SK-N-SH (cell line): ENCODE measurements around the gene DSEL. TPM values are rescaled to one million over a fixed set of nuclear protein-coding genes. Genes with fewer than 3 reads are reported as not detected.

Source experiments
- CTCF ChIA-PET: fragments of 300-600, 350-600 bp; formaldehyde crosslinking; extraction: SDS; loops from one replicate; lab custom pipeline; 2021; lab: Yijun Ruan, JAX
- POLR2A ChIA-PET: fragments of 350-600 bp; sonication (Branson Sonifier 250); formaldehyde crosslinking; extraction: SDS; loops from one replicate; lab custom pipeline; 2020; ENCODE audit warnings: antibody characterized with exemption, inconsistent platforms; lab: Yijun Ruan, JAX
- DNase-seq: peaks from one replicate; pipeline ENCODE4 v3.0.0; 2012
- H2AFZ ChIP-seq: fragments of 200-600 bp; sonication (generic); 2 replicates; pipeline ENCODE4 v1.8.1; 2016; ENCODE audit warnings: antibody characterized with exemption, mild to moderate bottlenecking, low read depth
- H3F3A ChIP-seq: fragments of 200-600 bp; sonication (generic); replicated peaks from 2 replicates; pipeline ENCODE3; 2016; ENCODE audit warnings: antibody characterized with exemption, mild to moderate bottlenecking; ENCODE audit not compliant: insufficient read depth
- H3K27ac ChIP-seq, 2 experiments: fragments of 200-500 bp in 1 of 2; fragments of 200-600 bp in 1 of 2; sonication (Bioruptor generic) in 1 of 2; sonication (generic), shearing (Covaris generic) in 1 of 2; 2 replicates each; pipeline versions ENCODE4 v1.5.1 to v1.6.1; 2014 to 2016; ENCODE audit warnings: low read depth in 2 of 2, inconsistent platforms in 1 of 2, low read length in 1 of 2, mild to moderate bottlenecking in 1 of 2, mixed read lengths in 1 of 2
- H3K27me3 ChIP-seq: fragments of 200-600 bp; sonication (generic), shearing (Covaris generic); 2 replicates; pipeline ENCODE4 v1.6.1; 2016; ENCODE audit warnings: mixed run types; ENCODE audit not compliant: insufficient read depth
- H3K36me3 ChIP-seq, 2 experiments: fragments of 200-500 bp in 1 of 2; fragments of 200-600 bp in 1 of 2; sonication (Bioruptor generic) in 1 of 2; sonication (generic) in 1 of 2; replicated peaks in 1 of 2; 2 replicates each; pipeline versions ENCODE3 to v1.5.1; 2014 to 2016; ENCODE audit warnings: low read length in 1 of 2, mild to moderate bottlenecking in 1 of 2; ENCODE audit not compliant: insufficient read depth in 2 of 2, control insufficient read depth in 1 of 2
- H3K4me1 ChIP-seq, 2 experiments: fragments of 200-500 bp in 1 of 2; fragments of 200-600 bp in 1 of 2; sonication (Bioruptor generic) in 1 of 2; sonication (generic), shearing (Covaris generic) in 1 of 2; 2 replicates each; pipeline versions ENCODE4 v1.5.1 to v1.6.1; 2014 to 2016; ENCODE audit warnings: low read depth in 1 of 2, low read length in 1 of 2, mixed run types in 1 of 2; ENCODE audit not compliant: insufficient read depth in 2 of 2, control insufficient read depth in 1 of 2
- H3K4me2 ChIP-seq: fragments of 200-600 bp; sonication (generic), shearing (Covaris generic); 2 replicates; pipeline ENCODE4 v1.6.1; 2017; ENCODE audit warnings: mixed run types
- H3K4me3 ChIP-seq, 2 experiments: fragments of 200-500 bp in 1 of 2; fragments of 200-600 bp in 1 of 2; sonication (Bioruptor generic) in 1 of 2; sonication (generic), shearing (Covaris generic) in 1 of 2; 2 replicates each; pipeline versions ENCODE4 v1.5.1 to v1.8.1; 2014 to 2016; ENCODE audit warnings: low read depth in 2 of 2, inconsistent platforms in 1 of 2, low read length in 1 of 2, mild to moderate bottlenecking in 1 of 2, mixed read lengths in 1 of 2, moderate library complexity in 1 of 2
- H3K79me2 ChIP-seq: fragments of 200-600 bp; sonication (generic); 2 replicates; pipeline ENCODE4 v1.8.1; 2017; ENCODE audit warnings: mild to moderate bottlenecking; ENCODE audit not compliant: insufficient read depth
- H3K9ac ChIP-seq: fragments of 200-600 bp; sonication (generic); 2 replicates; pipeline ENCODE4 v1.6.1; 2017; ENCODE audit warnings: mixed run types
- H3K9me2 ChIP-seq: fragments of 200-600 bp; sonication (generic); 2 replicates; pipeline ENCODE4 v1.6.1; 2017; ENCODE audit warnings: mixed run types
- H3K9me3 ChIP-seq: fragments of 200-600 bp; sonication (generic); 2 replicates; pipeline ENCODE4 v1.6.1; 2017; ENCODE audit warnings: mixed run types, mild to moderate bottlenecking, moderate library complexity
- H4K20me1 ChIP-seq: fragments of 200-600 bp; sonication (generic); 2 replicates; pipeline ENCODE4 v1.6.1; 2017; ENCODE audit warnings: mild to moderate bottlenecking, mixed run types; ENCODE audit not compliant: insufficient read depth
- ELF1 ChIP-seq: IDR thresholded peaks from 2 replicates; pipeline ENCODE4 v1.4.0; 2012
- EP300 ChIP-seq, 2 experiments: IDR thresholded peaks; 2 replicates each; pipeline versions ENCODE4 v1.4.0 to v1.6.1; 2012; ENCODE audit warnings: borderline replicate concordance in 1 of 2, low read depth in 1 of 2, low read length in 1 of 2
- FOSL2 ChIP-seq: IDR thresholded peaks from 2 replicates; pipeline ENCODE4 v1.4.0; 2012; ENCODE audit warnings: low read depth, mild to moderate bottlenecking, moderate library complexity, borderline replicate concordance
- GATA2 ChIP-seq: sonication (generic); formaldehyde crosslinking; IDR thresholded peaks from 2 replicates; pipeline ENCODE4 v1.5.0; 2020; ENCODE audit warnings: mild to moderate bottlenecking, missing genetic modification reagents
- POLR2AphosphoS5 ChIP-seq: IDR thresholded peaks from 2 replicates; pipeline ENCODE4 v1.6.1; 2012; ENCODE audit warnings: low read depth, low read length
- RAD21 ChIP-seq: IDR thresholded peaks from 2 replicates; pipeline ENCODE4 v1.6.1; 2012; ENCODE audit warnings: mild to moderate bottlenecking, low read length
- REST ChIP-seq: IDR thresholded peaks from 2 replicates; pipeline ENCODE4 v1.6.1; 2012; ENCODE audit warnings: mild to moderate bottlenecking, low read depth, low read length, moderate library complexity
- SIN3A ChIP-seq: IDR thresholded peaks from 2 replicates; pipeline ENCODE4 v1.6.1; 2012; ENCODE audit warnings: low read depth, mild to moderate bottlenecking, low read length, moderate library complexity, borderline replicate concordance
- SMC3 ChIP-seq: IDR thresholded peaks from 2 replicates; pipeline ENCODE4 v1.6.1; 2012; ENCODE audit warnings: low read depth, low read length, improper control_type of control experiment
- TAF1 ChIP-seq: IDR thresholded peaks from 2 replicates; pipeline ENCODE4 v1.6.1; 2012; ENCODE audit warnings: low read depth, mild to moderate bottlenecking, low read length, moderate library complexity, borderline replicate concordance
- TCF12 ChIP-seq: IDR thresholded peaks from 2 replicates; pipeline ENCODE4 v1.4.0; 2012
- TEAD4 ChIP-seq: IDR thresholded peaks from 2 replicates; pipeline ENCODE4 v1.4.0; 2012; ENCODE audit warnings: mild to moderate bottlenecking, borderline replicate concordance; ENCODE audit not compliant: insufficient read depth
- whole genome bisulfite sequencing: methylation state at CpG from one replicate; pipeline ENCODE4 v1.1.6; 2017; ENCODE audit warnings: low lambda C conversion rate; 5-methylcytosine and 5-hydroxymethylcytosine counted together
- polyA plus RNA-seq, 3 experiments: library from polyadenylated mRNA; depleted of rRNA; stranded (reverse); fragments of >200 nt; gene quantifications; 2 replicates each; pipeline ENCODE4 v1.2.3, GENCODE V29; 2012
- TF ChIP-seq, protein P1 (sequence below): fragments of 200-600 bp; sonication (generic); IDR thresholded peaks from 2 replicates; pipeline ENCODE4 v1.6.1; 2017; ENCODE audit warnings: antibody characterized with exemption, mild to moderate bottlenecking, moderate library complexity
- TF ChIP-seq, protein P2 (sequence below): IDR thresholded peaks from 2 replicates; pipeline ENCODE4; 2012
- TF ChIP-seq, protein P3 (sequence below): IDR thresholded peaks from 2 replicates; pipeline ENCODE4 v1.4.0; 2012; ENCODE audit warnings: low read depth

The DSEL gene
- polyA plus RNA-seq, 1 of the 3 experiments (the other 2 are of a cell fraction) = 3.3 TPM

- DNase-seq = no peak
- WGBS = 100% methylated on average over 3 of the region's 3 CpGs
- H3F3A ChIP-seq = peaks cover 6% of the 10 kb centered on the region
- POLR2A ChIA-PET = no interaction called here
- no peak overlapping the region for H2AFZ ChIP-seq
- H3K4me2 ChIP-seq = 0 out of 2 replicates have a peak overlapping the region, but pooled peaks have one; percentile 63
- CTCF ChIA-PET = interaction anchor here (0.8 to 4.3 kb wide), 4 partner anchors 120 to 1148 kb away, joined by 3 to 51 read pairs (median 8); no protein-coding TSS in a partner anchor
- H4K20me1 ChIP-seq = peaks cover 24% of the 10 kb centered on the region; the same call in 1 of the 2 replicates
- H3K79me2 ChIP-seq = peaks cover 75% of the 10 kb centered on the region
- no peaks in the 10 kb centered on the region for H3K9me2 ChIP-seq
- H3K4me3 ChIP-seq = no peak overlapping the region
- H3K9ac ChIP-seq = no peak overlapping the region
- H3K9me3 ChIP-seq = no peaks in the 10 kb centered on the region
- peaks cover 17 to 33% of the 10 kb centered on the region in 2 experiments; a peak in 3 of 4 replicates for H3K4me1 ChIP-seq
- H3K36me3 ChIP-seq = peaks cover 0 to 46% of the 10 kb centered on the region in 2 experiments
- TF ChIP-seq RAD21 (peak; percentile 57), GATA2 (CRISPR knock-in tag) (no peak), ELF1 (no peak), TAF1 (no peak), SIN3A (no peak), SMC3 (0 out of 2 replicates have a peak, but pooled peaks have one; percentile 23), EP300 (IDR thresholded peaks at IDR 0.05; ENCODE audit: borderline replicate concordance in 1 of 2, low read depth in 1 of 2, low read length in 1 of 2) (no peak)
- TF ChIP-seq, protein P1, sequence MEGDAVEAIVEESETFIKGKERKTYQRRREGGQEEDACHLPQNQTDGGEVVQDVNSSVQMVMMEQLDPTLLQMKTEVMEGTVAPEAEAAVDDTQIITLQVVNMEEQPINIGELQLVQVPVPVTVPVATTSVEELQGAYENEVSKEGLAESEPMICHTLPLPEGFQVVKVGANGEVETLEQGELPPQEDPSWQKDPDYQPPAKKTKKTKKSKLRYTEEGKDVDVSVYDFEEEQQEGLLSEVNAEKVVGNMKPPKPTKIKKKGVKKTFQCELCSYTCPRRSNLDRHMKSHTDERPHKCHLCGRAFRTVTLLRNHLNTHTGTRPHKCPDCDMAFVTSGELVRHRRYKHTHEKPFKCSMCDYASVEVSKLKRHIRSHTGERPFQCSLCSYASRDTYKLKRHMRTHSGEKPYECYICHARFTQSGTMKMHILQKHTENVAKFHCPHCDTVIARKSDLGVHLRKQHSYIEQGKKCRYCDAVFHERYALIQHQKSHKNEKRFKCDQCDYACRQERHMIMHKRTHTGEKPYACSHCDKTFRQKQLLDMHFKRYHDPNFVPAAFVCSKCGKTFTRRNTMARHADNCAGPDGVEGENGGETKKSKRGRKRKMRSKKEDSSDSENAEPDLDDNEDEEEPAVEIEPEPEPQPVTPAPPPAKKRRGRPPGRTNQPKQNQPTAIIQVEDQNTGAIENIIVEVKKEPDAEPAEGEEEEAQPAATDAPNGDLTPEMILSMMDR = peak; percentile 16; the same call in 1 of the 2 replicates
- TF ChIP-seq, protein P2, sequence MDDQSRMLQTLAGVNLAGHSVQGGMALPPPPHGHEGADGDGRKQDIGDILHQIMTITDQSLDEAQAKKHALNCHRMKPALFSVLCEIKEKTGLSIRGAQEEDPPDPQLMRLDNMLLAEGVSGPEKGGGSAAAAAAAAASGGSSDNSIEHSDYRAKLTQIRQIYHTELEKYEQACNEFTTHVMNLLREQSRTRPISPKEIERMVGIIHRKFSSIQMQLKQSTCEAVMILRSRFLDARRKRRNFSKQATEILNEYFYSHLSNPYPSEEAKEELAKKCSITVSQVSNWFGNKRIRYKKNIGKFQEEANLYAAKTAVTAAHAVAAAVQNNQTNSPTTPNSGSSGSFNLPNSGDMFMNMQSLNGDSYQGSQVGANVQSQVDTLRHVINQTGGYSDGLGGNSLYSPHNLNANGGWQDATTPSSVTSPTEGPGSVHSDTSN = no peak
- TF ChIP-seq, protein P3, sequence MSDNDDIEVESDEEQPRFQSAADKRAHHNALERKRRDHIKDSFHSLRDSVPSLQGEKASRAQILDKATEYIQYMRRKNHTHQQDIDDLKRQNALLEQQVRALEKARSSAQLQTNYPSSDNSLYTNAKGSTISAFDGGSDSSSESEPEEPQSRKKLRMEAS = no peak
- no peaks in the 10 kb centered on the region for H3K27me3 ChIP-seq
- peak overlapping the region in 1 of 2 experiments; percentile 26; a peak in 2 of 4 replicates for H3K27ac ChIP-seq
These were observed 3.2 kb downstream of the DSEL start for GRCh38 chr18:67513280-67513679.

DNA sequence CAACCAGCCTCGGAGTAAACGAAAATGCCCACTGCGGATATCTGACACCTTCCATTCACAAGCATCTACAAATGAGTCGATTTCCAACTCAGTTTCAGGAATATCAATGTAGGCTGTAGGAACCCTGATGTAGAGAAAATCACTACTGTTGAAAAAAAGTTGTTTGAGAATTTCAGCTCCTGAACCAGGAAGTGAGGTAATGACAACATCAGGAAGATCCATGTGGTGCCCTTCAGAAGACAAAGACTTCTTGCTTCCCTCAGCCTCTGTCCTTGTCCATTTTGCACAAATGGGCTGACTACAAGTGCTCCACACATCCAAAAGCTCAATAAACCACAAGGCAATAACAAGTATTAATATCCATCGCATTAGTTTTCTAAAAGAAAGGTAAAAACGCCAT is 4.7 kb downstream of the DSEL start:
- Histone ChIP-seq H3K9me3 (no peaks in the 10 kb centered on the region), H4K20me1 (peaks cover 24% of the 10 kb centered on the region; the same call in 1 of the 2 replicates), H3F3A (peaks cover 6% of the 10 kb centered on the region), H3K4me2 (no peak overlapping the region), H3K36me3 (peaks cover 0 to 46% of the 10 kb centered on the region in 2 experiments), H2AFZ (no peak overlapping the region), H3K9ac (no peak overlapping the region), H3K4me1 (peaks cover 17 to 28% of the 10 kb centered on the region in 2 experiments; a peak in 3 of 4 replicates), H3K4me3 (no peak overlapping the region), H3K27me3 (no peaks in the 10 kb centered on the region), H3K9me2 (no peaks in the 10 kb centered on the region), H3K79me2 (peaks cover 75% of the 10 kb centered on the region), H3K27ac (peak overlapping the region in 1 of 2 experiments; percentile 99; a peak in 2 of 4 replicates)
- CTCF ChIA-PET = interaction anchor here (1.7 to 2.6 kb wide), 2 partner anchors 230 to 1148 kb away, joined by 4 to 12 read pairs; no protein-coding TSS in a partner anchor
- no peak for DNase-seq
- WGBS = 89% methylated on average over 6 of the region's 6 CpGs
- POLR2A ChIA-PET = no interaction called here
- TF ChIP-seq TEAD4 (no peak), POLR2AphosphoS5 (no peak), SIN3A (no peak), GATA2 (CRISPR knock-in tag) (no peak), FOSL2 (no peak), REST (no peak), SMC3 (no peak), TCF12 (no peak)
- TF ChIP-seq, protein P3 = no peak
